ENCODE data around the gene MGAT5B. TPM values are rescaled to one million over a fixed set of nuclear protein-coding genes. Genes with fewer than 3 reads are reported as not detected.

MGAT5B gene
- total and polyA plus RNA-seq, 10 of the 15 experiments (the other 5 are each of a cell fraction or from before 2014, with no cell fraction given): 0.13 TPM; not detected in 9

DNA sequence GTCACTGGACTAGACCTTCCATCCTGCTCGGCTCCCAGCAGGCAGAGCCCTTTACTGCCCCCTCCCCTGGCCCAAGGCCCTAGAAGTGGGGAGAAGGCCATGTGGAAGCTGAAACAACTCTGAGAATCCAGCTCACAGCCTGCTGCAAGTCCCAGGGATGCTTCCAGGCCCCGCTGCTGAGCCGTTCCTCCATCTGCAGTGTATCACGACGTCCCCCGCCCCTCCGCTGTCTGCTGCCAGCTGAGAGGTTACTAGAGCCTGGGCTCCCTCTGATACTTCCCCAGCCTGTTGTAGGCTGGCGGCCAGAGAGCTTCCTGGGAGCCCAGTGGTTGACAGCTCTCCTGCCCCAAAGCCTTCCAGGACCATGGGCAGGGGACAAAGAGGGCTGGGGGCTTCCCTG lies 118.2 kb downstream of the MGAT5B start:
- BruUV-seq (replicated peaks): no TSS peak
- Histone ChIP-seq H3K4me2 (ENCODE audit: control insufficient read depth, insufficient read depth) (no peak overlapping the region), H3K9me3 (replicated peaks; ENCODE audit: control insufficient read depth, insufficient read depth, low read length) (no peaks in the 10 kb centered on the region), H4K20me1 (ENCODE audit: control insufficient read depth, insufficient read depth) (no peaks in the 10 kb centered on the region), H3K27ac (ENCODE audit: control insufficient read depth, insufficient read depth) (no peak overlapping the region), H3K27me3 (replicated peaks in 1 of 2; ENCODE audit: control insufficient read depth in 2 of 2, insufficient read depth in 2 of 2, low read length in 1 of 2) (peaks cover 0 to 1% of the 10 kb centered on the region in 2 experiments; a peak in 2 of 4 replicates), H3K4me3 (no peak overlapping the region), H3K36me3 (ENCODE audit: control insufficient read depth in 2 of 2, insufficient read depth in 2 of 2, low read length in 1 of 2) (no peaks in the 10 kb centered on the region), H2AFZ (ENCODE audit: control insufficient read depth, low read depth, low read length) (no peak overlapping the region), H3K4me1 (ENCODE audit: control insufficient read depth, insufficient read depth, low read length) (no peaks in the 10 kb centered on the region), H3K9ac (ENCODE audit: control insufficient read depth, insufficient read depth, low read length) (no peak overlapping the region), H3K79me2 (ENCODE audit: control insufficient read depth, insufficient read depth, low read length) (no peaks in the 10 kb centered on the region)
- intact Hi-C loops (cut with micrococcal nuclease; ENCODE audit: unreplicated experiment): no loop called here
- ATAC-seq (no peak), FAIRE-seq (no peak), DNase-seq (ENCODE audit: low read depth, low spot score) (no peak)
- no peak for TF ChIP-seq KDM1A (IDR thresholded peaks at IDR 0.05; ENCODE audit: borderline replicate concordance)
- ChIA-PET SMC1A (ENCODE audit: uncharacterized antibody, unreplicated experiment) (no interaction called here), RAD21 (ENCODE audit: unreplicated experiment) (no interaction called here), POLR2A (interaction anchor here (0.5 kb wide), 1 partner anchor 631 kb away, joined by 3 read pairs; no protein-coding TSS in a partner anchor), CTCF (no interaction called here)
- WGBS (ENCODE audit: insufficient coverage, insufficient replicate concordance, low lambda C conversion rate, missing lambda C conversion rate): 40% methylated on average over 8 of the region's 8 CpGs
- in situ Hi-C loops (cut with MboI): no loop called here

DNA sequence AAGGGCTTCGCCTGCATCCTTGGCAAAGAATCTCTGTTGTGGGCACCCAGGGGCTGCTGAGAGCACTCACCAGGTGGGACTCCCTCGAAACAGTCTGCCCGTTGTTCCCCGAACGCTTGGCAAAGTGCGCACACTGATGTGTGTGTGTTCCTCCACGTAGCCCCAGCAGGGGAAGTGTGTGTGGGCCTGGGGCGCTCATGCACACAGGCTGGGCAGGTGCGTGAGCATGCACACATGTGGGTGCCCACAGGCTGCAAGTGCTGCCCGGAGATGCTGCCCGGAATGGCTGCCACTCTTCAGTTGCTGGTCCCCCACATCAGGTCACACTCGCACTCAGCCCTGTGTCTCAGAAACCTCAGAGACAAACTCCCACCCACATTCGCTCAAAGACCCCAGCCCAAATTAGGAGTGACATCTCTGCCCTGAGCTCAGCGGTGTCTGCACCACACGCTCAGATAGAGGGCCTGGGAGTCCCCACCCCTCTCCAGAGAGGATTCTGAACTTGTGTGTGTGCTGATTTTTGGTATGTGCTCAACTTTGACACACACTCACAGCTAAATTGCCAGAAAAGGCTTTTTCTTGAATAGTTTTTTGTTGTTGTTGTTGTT lies 119.4 kb downstream of the MGAT5B start:
- POLR2A ChIA-PET: no interaction called here
- no peak for FAIRE-seq

More for the DNA sequence above, 119.4 kb downstream of the MGAT5B start:
- Histone ChIP-seq H3K27ac (ENCODE audit: control insufficient read depth, insufficient read depth) (no peak overlapping the region), H3K9me3 (replicated peaks; ENCODE audit: control insufficient read depth, insufficient read depth, low read length) (no peaks in the 10 kb centered on the region), H2AFZ (ENCODE audit: control insufficient read depth, low read depth, low read length) (no peak overlapping the region), H3K9ac (ENCODE audit: control insufficient read depth, insufficient read depth, low read length) (no peak overlapping the region), H3K79me2 (ENCODE audit: control insufficient read depth, insufficient read depth, low read length) (no peaks in the 10 kb centered on the region), H3K36me3 (ENCODE audit: control insufficient read depth in 2 of 2, insufficient read depth in 2 of 2, low read length in 1 of 2) (no peaks in the 10 kb centered on the region), H3K4me1 (ENCODE audit: control insufficient read depth, insufficient read depth, low read length) (no peaks in the 10 kb centered on the region), H3K4me2 (ENCODE audit: control insufficient read depth, insufficient read depth) (no peak overlapping the region), H3K27me3 (replicated peaks in 1 of 2; ENCODE audit: control insufficient read depth in 2 of 2, insufficient read depth in 2 of 2, low read length in 1 of 2) (peaks cover 0 to 1% of the 10 kb centered on the region in 2 experiments; a peak in 1 of 4 replicates), H3K4me3 (no peak overlapping the region), H4K20me1 (ENCODE audit: control insufficient read depth, insufficient read depth) (no peaks in the 10 kb centered on the region)
- ChIA-PET RAD21 (ENCODE audit: unreplicated experiment) (no interaction called here), CTCF (no interaction called here), SMC1A (ENCODE audit: uncharacterized antibody, unreplicated experiment) (no interaction called here)
- ATAC-seq (no peak), DNase-seq (ENCODE audit: low read depth, low spot score) (no peak)
- 3% methylated on average over 15 of the region's 15 CpGs for WGBS (ENCODE audit: insufficient coverage, insufficient replicate concordance, low lambda C conversion rate, missing lambda C conversion rate)
- intact Hi-C loops (cut with micrococcal nuclease; ENCODE audit: unreplicated experiment): no loop called here
- no TSS peak for BruUV-seq (replicated peaks)
- in situ Hi-C loops (cut with MboI): no loop called here
- TF ChIP-seq ZNF217 (IDR thresholded peaks at IDR 0.05) (no peak), HDAC2 (IDR thresholded peaks at IDR 0.05) (no peak), IKZF1 (conservative IDR thresholded peaks at IDR 0.05) (no peak), SMAD5 (IDR thresholded peaks at IDR 0.05; ENCODE audit: low read depth) (no peak), NRF1 (conservative IDR thresholded peaks at IDR 0.05; ENCODE audit: low read depth, low read length) (no peak), NR2F1 (conservative IDR thresholded peaks at IDR 0.05) (no peak), KDM1A (IDR thresholded peaks at IDR 0.05; ENCODE audit: borderline replicate concordance) (no peak), BHLHE40 (IDR thresholded peaks at IDR 0.05; ENCODE audit: borderline replicate concordance in 1 of 2, low read depth in 2 of 2, low read length in 1 of 2) (no peak)
- TF ChIP-seq, protein P1, sequence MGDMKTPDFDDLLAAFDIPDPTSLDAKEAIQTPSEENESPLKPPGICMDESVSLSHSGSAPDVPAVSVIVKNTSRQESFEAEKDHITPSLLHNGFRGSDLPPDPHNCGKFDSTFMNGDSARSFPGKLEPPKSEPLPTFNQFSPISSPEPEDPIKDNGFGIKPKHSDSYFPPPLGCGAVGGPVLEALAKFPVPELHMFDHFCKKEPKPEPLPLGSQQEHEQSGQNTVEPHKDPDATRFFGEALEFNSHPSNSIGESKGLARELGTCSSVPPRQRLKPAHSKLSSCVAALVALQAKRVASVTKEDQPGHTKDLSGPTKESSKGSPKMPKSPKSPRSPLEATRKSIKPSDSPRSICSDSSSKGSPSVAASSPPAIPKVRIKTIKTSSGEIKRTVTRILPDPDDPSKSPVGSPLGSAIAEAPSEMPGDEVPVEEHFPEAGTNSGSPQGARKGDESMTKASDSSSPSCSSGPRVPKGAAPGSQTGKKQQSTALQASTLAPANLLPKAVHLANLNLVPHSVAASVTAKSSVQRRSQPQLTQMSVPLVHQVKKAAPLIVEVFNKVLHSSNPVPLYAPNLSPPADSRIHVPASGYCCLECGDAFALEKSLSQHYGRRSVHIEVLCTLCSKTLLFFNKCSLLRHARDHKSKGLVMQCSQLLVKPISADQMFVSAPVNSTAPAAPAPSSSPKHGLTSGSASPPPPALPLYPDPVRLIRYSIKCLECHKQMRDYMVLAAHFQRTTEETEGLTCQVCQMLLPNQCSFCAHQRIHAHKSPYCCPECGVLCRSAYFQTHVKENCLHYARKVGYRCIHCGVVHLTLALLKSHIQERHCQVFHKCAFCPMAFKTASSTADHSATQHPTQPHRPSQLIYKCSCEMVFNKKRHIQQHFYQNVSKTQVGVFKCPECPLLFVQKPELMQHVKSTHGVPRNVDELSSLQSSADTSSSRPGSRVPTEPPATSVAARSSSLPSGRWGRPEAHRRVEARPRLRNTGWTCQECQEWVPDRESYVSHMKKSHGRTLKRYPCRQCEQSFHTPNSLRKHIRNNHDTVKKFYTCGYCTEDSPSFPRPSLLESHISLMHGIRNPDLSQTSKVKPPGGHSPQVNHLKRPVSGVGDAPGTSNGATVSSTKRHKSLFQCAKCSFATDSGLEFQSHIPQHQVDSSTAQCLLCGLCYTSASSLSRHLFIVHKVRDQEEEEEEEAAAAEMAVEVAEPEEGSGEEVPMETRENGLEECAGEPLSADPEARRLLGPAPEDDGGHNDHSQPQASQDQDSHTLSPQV (IDR thresholded peaks at IDR 0.05): no peak
- TF ChIP-seq, protein P2, sequence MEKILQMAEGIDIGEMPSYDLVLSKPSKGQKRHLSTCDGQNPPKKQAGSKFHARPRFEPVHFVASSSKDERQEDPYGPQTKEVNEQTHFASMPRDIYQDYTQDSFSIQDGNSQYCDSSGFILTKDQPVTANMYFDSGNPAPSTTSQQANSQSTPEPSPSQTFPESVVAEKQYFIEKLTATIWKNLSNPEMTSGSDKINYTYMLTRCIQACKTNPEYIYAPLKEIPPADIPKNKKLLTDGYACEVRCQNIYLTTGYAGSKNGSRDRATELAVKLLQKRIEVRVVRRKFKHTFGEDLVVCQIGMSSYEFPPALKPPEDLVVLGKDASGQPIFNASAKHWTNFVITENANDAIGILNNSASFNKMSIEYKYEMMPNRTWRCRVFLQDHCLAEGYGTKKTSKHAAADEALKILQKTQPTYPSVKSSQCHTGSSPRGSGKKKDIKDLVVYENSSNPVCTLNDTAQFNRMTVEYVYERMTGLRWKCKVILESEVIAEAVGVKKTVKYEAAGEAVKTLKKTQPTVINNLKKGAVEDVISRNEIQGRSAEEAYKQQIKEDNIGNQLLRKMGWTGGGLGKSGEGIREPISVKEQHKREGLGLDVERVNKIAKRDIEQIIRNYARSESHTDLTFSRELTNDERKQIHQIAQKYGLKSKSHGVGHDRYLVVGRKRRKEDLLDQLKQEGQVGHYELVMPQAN (conservative IDR thresholded peaks at IDR 0.05): no peak
